GM18502 (cell line): ENCODE results near the gene SIVA1.

Experiments used
- ATAC-seq: cut with Tn5 transposase; IDR thresholded peaks from one replicate; pipeline ENCODE4 v1.9.1; 2021; ENCODE audit warnings: mild to moderate bottlenecking; ENCODE audit not compliant: unreplicated experiment, poor library complexity

Gene SIVA1

GRCh38 chr14:104732931-104733681 is 19.8 kb upstream of the SIVA1 start:
- ATAC-seq: no peak

GRCh38 chr14:104734051-104734587 is 18.8 kb upstream of the SIVA1 start:
- no peak for ATAC-seq

DNA sequence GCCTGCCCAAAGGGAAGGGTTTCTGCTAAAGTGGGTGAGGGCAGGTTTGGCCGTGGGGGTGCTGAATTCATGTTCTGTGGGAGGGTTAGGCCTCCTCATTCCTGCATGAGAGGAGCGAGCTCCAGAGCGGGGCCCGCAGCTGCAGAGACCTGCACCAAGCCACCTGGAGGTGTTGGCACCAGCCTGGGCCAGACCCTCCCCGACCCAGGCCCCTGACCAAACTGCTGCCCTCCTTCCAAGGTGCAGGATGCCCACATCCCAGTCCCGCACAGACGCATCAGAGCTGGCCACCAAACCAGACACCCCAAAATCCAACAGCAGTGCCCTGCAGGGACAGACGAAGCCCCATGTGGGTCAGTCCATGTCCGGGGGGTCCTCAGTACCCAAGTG is 18.4 kb upstream of the SIVA1 start:
- ATAC-seq: no peak

DNA sequence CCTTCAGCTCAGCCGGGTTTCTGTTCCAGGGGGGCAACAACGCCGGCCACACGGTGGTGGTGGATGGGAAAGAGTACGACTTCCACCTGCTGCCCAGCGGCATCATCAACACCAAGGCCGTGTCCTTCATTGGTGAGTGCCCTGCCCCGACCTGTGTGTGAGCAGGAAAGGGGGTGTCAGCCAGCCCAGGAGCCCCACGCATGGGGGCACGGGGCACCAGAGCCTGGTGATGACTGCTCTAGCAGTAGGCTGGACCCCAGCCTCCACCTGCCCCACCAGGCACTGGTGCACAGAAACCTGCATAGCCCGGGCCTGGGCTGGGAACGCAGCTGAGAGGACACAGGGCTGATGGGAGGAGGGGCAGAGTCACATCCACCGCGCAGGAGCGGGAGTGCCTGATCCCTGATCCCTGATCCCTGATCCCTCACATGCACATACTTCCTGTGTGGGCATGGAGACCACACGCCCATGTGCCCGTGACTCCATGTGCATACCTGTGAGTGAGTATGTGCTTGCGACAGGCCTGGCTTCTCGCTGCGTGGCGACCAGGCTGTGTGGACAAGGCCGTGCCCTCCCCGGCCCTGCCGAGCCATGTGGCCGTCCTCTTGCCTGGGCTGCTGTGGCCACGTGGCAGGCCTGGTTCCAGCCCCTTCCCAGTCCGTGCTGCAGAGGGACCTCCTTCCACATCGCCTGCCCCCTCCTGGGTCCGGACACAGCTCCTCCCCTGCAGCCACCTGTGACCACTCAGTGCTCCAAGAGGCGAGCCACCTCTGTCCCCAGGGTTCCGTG is 17.8 kb upstream of the SIVA1 start:
- ATAC-seq: no peak

- no peak for ATAC-seq
Observed at GRCh38 chr14:104735830-104736642, 16.9 kb upstream of the SIVA1 start.

- no peak for ATAC-seq
Observed at GRCh38 chr14:104738375-104739019, 14.4 kb upstream of the SIVA1 start.

DNA sequence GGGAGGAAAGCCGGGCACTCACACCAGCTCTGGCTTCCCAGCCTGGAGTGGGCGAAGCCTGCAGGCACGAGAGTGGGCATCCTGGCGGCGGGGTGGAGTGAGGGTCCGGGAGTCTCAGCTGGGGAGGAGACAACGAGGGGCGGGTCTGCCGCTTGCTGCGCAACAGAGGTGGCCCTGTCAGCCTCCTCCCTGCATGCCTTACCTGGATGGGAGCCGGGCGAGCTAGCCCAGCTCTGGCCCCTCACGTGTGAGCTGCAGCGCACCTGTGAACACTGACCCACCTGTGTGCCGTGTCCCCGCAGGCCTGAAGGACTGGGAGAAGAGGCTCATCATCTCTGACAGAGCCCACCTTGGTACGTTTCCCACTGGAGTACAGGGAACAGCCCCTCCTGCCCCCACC is 13.9 kb upstream of the SIVA1 start:
- ATAC-seq: no peak

- ATAC-seq: no peak
Observed at GRCh38 chr14:104739546-104740516, 13.1 kb upstream of the SIVA1 start.

DNA sequence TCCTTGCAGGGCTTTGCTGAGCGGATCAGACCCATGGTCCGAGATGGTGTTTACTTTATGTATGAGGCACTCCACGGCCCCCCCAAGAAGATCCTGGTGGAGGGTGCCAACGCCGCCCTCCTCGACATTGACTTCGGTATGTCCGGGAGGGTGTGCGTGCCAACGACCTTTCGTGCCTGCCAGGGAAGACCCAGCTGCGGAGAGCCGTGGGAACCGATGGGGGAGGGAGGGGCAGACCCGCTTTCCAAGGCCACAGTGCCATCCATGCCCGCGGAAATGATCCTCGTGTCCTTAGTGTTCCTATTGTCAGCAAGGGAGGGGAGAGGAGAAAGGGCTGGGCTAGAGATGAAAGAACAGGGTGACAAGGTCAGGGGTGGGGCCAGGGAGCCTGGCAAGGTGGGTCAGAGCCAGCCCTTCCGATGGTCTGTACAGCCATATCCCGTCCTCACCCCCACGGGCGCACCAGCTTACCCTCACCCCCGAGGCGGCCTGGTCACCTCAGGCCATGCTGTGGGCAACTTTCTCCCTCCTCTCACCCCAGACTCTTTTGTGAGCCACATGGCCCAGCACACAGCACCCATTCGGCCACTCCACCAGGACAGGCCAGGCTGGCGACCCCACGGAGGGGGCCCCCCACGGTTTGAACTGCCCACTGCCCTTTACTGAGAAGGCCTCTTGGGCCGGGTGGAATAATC is 11.7 kb upstream of the SIVA1 start:
- no peak for ATAC-seq

DNA sequence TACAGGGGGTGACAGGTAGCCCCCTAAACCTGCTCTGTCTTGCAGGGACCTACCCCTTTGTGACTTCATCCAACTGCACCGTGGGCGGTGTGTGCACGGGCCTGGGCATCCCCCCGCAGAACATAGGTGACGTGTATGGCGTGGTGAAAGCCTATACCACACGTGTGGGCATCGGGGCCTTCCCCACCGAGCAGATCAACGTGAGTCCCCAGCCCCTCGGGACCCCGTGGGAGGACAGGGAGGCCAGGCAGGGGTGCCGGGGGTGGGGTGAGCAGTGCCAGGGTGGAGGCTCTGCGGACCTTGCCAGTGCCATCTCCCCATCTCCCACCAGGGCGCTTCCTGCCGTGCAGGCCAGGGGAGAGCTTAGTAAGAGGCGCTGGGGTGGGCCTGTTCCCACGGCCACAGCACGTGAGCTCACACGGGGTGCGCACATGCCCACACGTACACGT is 11.1 kb upstream of the SIVA1 start:
- no peak for ATAC-seq

DNA sequence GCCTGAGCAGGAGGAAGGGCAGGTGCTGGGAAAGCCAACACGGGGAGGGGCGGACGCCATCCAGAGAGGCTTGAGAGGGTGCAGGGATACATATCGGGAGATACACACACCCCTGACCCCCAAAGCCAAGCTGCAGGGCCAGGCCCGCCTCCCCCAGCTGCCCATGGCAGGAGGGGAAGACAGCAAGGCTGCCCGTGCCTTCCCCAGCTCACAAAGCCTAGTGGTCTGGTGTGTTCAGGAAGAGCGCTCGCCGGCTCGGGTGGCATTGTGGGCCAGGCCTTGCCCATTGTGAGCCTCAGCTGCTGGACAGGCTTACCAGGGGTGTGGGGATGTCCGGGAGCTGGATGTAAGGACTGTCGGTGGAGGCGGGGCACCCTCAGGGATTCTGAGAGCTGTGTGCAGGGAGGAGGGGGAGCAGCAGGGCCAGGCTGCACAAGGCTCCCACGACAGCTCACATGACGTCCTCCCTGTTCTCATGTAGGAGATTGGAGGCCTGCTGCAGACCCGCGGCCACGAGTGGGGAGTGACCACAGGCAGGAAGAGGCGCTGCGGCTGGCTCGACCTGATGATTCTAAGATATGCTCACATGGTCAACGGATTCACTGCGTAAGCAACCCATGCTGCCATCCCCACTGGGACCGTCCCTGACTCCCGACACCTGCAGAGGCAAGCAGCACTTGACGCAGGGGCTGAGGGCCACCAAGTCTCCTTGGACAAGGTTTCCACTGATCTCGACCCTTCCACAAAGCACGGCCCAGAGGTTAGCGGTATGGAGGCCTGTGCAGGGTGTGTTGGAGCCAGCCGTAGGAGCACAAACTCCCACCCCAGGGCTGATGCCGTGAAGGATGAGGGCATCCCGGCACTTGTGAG is 10.1 kb upstream of the SIVA1 start:
- ATAC-seq: no peak

- ATAC-seq: no peak
Observed at GRCh38 chr14:104743461-104744380, 9.2 kb upstream of the SIVA1 start.

DNA sequence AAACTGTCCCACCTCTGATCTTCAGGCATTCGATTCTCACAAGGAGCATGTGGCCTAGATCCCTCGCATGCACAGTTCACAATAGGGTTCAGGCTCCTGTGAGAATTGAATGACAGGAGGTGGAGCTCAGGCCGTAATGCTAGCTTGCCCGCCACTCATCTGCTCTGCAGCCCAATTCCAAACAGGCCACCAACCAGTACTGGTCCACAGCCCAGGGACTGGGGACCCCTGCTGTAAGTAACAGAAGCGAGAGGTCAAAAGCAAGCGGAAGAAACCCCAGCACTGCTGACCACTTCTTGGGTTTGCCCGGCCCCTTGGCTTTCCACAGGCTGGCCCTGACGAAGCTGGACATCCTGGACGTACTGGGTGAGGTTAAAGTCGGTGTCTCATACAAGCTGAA is 8.5 kb upstream of the SIVA1 start:
- ATAC-seq: no peak

GRCh38 chr14:104745431-104745830 is 7.5 kb upstream of the SIVA1 start:
- no peak for ATAC-seq

DNA sequence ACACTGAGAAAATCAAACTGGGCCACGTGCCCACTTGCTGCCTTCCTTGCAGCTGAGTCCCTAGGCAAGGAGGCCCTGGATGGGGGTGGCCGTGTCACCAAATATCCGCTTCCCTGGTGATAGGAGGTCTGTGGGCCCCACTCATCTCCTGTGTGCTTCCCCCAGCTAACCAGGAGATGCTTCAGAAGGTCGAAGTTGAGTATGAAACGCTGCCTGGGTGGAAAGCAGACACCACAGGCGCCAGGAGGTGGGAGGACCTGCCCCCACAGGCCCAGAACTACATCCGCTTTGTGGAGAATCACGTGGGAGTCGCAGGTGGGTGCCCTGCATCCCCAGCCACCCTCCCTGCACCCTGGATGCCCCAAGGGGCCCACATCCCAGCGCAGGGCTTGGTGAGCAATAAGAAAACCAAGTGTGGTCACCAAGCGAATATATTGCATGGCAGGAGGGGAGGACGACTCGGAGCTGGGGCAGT is 6.8 kb upstream of the SIVA1 start:
- no peak for ATAC-seq

DNA sequence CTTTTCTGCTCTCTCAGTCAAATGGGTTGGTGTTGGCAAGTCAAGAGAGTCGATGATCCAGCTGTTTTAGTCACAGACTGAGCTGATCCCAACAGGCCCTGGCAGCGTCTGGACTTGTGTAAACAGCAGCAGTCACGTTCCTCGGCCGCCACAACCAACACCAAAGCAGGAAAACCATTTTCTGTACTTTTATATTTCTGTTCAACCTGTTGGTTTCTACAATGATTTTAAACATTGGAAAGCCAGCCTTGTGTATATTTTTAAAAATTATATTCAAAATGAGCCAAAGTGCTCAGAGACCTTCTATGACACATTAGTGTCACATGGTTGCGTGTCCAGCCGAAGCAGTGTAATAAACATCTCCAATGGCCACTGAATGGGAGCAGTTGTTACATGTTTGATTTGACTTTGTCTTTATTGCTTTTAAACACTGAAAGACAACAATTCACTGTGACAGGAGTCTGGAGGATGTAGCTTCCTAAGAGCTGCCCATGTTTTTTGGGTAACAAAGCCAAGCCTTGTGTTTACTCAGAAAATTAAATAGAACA is 5.9 kb upstream of the SIVA1 start:
- ATAC-seq: no peak
